ENCODE measurements around the gene EIF2S2.

DNA sequence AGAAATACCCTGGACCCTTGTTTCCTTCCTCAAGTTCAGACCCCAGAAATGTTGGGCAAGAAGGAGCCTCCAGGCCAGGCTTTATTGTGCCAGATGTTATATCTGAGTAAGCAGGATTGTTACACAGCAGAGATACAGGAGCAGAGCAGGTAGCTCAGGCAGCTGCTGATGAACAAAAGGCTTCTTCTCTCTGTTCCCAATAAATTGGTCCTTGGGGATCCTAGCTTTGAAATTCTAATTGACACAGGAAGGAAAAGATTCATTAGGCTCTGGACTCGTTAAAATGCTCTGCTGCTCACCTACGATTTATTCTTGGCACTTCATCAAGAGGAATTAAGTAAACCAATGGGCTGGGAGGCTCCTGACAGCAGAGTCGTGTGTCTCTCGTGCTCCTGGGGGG lies 64.1 kb downstream of the EIF2S2 start:
- TF ChIP-seq, protein P1, sequence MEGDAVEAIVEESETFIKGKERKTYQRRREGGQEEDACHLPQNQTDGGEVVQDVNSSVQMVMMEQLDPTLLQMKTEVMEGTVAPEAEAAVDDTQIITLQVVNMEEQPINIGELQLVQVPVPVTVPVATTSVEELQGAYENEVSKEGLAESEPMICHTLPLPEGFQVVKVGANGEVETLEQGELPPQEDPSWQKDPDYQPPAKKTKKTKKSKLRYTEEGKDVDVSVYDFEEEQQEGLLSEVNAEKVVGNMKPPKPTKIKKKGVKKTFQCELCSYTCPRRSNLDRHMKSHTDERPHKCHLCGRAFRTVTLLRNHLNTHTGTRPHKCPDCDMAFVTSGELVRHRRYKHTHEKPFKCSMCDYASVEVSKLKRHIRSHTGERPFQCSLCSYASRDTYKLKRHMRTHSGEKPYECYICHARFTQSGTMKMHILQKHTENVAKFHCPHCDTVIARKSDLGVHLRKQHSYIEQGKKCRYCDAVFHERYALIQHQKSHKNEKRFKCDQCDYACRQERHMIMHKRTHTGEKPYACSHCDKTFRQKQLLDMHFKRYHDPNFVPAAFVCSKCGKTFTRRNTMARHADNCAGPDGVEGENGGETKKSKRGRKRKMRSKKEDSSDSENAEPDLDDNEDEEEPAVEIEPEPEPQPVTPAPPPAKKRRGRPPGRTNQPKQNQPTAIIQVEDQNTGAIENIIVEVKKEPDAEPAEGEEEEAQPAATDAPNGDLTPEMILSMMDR (IDR thresholded peaks at IDR 0.05): no peak
- no peak for TF ChIP-seq EZH2 (IDR thresholded peaks at IDR 0.05; ENCODE audit: borderline replicate concordance, insufficient read depth, low read depth, low read length, poor library complexity, severe bottlenecking)
